NCI-H2029 (cell line): ENCODE results near the gene SETX.

Experiments used
- DNase-seq: peaks from one replicate; lab custom pipeline; 2025; lab: John Stamatoyannopoulos, UW

The SETX gene

DNA sequence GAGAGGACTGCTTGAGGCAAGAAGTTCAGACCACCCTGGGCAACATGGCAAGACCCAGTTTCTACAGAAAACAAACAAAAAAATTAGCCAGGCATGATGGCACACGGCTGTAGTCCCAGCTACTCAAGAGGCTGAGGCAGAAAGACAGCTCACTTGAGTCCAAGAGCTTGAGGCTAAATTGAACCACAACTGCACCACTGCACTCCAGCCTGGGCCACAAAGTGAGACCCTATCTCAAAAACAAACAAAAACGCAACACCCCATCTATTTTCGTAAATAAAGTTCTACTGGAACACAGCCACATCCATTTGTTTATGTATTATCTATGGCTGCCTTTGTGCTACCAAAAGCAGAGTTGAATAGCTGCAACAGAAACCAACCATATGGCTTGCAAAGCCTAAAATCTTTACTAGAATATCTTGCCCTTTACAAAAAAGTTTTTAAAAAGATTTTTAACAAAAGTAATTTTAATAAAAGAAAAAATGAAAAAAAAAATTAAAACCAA is 67.5 kb downstream of the SETX start:
- DNase-seq: no peak

DNA sequence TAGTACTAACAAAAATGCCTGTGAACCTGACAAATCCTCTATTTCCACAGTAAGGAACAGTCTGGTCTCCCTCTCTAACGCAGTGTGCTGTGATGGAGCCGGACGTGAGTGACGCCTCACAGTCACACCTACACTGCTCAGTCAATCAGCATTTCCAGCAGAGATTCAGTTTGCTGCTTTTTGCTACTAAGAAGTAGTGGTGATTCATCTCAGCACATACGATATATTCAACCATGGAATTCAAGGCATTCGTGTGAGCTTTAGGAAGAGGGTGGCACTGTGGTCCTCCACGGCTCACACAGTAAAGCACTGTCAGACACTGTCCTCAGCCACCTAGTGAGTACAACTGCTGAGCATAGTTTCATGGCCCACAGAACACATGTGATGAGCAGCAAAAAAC is 70.9 kb downstream of the SETX start:
- no peak for DNase-seq

DNA sequence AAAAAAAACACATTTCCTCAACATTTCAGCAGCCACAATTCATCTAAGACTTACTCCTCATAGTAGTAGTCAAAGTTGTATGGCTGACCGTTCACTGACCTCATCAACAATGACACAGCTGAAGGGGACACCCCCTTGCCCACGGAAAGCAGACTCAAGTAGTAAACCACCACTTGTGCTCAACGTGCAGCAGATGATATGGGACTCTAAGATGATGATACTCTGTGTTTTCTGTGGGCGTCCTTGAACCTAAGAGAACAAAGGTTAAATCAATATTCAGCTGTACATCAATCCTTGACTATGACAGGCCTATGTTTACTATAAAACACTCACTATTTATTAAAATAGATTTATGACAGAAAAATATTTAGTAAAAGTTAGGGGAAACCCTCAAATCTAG is 71.6 kb downstream of the SETX start:
- no peak for DNase-seq

DNA sequence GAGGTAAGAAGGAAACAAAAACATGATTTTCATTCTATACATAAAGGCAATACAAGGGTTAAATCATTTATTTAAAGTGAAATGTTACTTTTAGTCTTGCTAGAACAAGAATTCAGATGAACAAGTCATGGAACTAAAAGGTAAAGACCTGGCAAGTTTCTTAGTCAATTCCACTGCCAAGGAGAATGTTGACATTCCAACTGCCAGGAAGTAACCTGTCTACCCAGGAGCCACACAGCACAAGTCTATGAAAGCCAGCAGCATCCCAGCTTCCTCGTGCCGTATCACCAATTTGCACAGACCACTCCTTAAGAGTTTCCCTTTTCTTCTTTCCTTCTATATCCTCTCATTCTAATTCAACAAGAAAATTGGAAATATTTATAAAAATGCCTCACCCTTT is 79.9 kb downstream of the SETX start:
- no peak for DNase-seq

DNA sequence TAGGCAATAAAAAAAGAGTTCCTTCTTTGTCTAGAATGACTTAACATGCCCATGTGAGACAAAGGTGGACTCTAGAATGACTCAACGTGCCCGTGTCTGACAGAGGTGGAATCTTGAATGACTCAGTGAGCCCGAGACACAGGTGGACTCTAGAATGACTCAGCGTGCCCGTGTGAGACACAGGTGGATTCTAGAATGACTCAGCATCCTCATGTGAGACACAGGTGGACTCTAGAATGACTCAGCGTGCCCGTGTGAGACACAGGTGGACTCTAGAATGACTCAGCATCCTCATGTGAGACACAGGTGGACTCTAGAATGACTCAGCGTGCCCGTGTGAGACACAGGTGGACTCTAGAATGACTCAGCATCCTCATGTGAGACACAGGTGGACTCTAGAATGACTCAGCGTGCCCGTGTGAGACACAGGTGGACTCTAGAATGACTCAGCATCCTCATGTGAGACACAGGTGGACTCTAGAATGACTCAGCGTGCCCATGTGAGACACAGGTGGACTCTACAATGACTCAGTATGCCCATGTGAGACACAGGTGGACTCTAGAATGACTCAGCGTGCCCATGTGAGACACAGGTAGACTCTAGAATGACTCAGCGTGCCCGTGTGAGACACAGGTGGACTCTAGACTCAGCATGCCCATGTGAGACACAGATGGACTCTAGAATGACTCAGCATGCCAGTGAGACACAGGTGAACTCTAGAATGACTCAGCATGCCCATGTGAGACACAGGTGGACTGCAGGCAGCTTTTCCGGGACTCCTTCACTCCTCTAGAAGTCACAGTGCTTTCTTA is 84.9 kb downstream of the SETX start:
- DNase-seq: peak; percentile 35

DNA sequence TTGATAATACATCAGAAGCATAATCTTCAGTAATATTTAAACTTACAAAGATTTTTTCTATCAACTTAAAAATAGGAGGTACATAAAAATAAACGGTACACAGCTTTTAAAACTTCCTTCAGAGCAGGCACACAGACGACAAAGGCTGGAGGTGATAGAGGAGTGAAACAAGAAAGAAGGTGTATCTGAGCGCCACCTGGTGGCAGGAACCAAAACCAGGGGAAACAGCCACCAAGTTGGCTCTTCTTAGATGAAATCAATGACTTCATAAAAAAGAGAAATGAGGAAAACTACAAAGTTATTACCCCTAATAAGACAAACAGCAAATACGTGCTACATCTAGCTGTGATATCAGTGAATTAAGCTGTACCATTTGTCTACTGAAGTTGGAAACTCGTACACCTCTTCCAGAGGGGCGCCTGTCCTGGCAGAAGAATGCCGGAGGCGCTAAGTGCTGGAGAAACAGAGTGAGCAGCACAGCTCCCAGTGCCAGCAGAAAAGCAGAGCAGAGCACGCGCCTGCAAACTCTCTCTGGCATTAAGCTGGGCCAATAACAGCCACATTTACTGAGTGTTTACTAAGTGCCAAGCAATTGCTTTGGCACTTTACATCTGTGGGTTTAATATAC is 85.9 kb downstream of the SETX start:
- peak; percentile 42 for DNase-seq

DNA sequence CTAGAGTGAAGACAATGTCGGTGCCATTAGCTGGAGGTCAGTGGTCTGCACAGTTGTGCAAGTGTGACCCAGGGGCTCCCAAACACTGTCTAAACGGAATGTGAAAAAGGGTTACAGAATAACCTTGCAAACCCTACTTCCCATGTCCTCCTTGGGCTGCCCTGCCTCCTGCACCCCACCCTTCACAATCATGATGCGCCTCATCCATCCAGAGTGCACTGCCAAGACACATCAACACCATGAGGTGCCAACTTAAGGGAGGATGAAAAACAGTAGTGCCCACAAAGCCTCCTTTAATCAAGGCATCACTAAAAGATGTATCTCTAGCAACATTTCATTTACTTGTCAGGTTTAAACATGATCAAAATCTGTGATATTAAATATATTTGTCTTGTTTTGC is 87.1 kb downstream of the SETX start:
- no peak for DNase-seq

DNA sequence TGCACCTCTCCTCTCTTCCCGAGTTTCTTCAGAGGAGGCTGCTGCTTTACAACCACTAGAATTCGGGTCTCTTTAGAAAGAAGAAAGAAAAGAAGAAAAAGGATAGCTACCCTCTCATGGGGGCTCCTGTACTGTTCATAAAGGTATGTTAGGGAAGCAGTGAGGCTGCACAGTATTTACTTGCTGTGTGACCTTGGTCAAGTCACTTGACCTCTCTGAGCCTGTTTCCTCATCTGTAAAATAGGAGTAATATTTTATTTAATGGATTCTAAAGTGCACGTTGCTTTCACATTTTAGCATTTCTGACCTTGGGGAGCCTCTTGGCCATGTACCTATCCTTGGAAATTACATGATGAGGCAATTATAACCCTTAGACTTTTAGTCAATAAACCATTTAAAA is 88.8 kb downstream of the SETX start:
- no peak for DNase-seq

DNA sequence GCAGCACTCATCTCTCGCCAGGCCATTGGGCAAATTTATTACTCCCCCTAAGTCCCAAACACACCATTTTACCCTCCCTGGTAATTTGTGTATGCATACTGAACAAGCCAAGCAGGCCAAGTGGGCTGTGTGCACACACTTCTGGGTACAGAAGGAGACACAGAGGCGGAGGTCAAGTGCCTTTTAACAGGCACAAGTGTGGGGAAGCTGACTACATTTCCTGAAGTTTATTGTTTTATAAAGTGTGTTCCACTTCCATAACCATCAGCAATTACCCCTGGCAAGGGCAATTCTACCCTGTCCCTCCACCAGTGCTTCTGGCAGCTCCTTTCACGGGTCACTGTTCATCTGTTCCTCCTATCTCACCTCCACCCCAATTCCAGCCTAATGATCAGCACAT is 93.9 kb downstream of the SETX start:
- peak; percentile 63 for DNase-seq

DNA sequence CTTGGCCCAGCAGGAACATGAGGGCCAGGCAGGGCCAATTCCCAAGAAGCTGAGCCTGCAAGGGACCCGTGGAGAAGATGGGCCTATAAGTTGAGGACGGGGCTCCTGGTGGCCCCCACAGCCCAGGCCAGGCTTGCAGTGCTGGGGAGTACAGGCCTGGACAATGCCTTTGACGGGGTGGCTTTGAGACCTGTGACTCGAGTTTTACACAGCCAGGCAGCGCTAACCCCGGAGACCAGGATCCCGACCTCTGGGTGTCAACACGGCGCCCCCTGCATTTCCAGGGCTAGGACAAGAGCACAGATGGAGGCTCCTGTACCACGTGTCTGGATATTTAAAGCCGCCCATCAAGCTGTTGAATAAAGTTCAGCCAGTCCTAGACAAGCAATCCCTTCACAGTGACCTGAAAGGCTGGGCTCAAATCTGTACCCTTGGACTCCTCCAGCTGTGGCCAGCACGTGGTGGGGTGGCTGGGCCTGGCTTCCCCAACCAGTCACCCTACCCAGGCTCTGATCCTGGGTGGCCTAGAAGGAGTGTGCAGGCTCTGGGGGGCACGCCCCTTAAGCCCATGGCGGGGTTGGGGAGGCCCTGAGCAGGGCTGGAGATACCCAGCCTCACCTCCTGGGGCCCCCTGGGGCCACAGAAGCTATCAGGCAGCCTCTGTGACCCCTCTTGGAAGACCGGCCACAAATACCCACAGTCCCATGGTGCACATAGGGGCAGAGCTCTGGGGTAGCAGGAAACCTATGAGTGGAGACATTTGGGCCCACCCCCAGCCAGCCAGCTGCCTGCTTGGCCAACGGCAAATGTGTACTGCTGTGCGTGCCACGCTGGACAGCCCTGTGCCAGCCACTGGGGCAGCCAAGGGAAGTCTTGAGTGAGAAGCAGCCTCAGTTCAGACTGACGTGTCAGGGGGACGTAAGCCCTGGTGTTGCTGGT is 104.2 kb downstream of the SETX start:
- DNase-seq: no peak

DNA sequence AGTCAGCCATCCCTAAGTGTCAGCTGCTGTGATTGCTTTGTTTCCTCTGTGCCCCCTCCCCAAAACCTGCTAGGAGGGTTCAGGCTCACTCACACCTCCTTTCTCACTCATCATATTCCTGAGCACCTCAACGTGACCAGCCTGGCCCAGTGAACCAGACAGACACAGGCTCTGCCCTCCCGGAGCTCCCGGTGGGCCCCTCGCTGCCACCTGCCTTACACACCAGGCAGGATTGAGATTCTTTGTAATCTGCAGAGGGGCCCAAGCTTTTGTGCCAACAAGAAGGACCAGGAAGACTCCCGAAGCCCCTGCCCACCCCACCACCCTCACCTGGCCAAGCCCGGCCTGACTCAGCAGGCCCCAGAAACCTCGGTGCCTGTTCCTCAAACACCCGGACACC is 105.1 kb downstream of the SETX start:
- DNase-seq: no peak

DNA sequence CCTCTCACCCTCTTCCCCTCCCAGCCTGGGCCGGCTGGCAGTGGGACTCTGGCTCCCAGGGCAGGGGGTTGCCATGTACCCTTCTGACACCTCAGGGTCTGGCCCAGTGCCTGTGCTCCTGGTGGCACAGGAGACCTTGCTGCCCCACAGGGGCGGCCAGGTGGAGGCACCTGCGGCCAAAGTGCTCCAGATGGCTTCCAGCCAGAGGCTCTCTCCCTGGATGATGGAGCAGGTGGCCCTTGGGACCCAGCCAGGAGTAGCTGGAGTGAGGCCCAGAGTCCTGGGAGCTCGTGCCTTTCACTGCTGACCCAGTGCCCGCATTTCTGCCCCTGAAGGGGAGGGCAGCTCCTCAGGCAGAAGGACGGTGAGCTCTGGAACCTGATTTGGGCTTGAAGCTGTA is 105.7 kb downstream of the SETX start:
- peak; percentile 95 for DNase-seq

DNA sequence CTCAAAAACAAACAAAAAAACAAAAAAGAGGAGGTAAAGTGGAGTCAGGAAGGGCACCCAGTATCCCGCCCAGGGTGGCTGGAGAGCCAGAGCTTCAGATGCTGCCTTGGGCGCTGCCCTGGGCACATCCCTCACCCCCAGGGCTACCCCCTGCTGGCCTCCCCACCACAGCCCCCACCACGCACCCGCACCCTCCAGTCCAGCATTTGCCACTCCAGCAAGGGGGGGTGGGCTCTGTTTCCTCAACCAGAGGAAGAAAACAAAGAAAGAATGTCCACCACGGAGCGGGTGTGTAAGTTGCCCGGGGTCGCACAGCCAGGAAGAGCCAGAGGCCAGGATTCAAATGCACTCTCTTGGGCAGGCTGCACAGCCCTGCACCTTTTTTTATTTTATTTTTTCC is 106.8 kb downstream of the SETX start:
- DNase-seq: no peak

DNA sequence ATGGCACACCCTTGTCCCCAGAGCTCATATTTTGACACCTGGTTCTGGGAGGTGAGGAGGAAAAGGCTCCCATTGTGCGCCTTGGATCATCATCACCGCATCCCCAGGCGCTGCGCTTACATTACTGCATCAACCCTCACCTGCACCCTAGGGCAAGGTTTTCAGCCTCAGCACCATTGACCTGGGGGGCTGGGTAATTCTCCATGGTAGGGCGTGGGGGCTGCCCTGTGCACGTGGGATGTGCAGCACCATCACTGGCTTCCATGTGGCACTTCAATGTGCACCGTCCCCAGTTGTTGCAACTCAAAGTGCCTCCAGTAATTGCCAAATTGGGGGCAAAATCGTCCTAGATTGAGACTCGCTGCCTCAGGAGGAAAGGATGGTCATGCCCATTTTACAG is 109.3 kb downstream of the SETX start:
- no peak for DNase-seq

DNA sequence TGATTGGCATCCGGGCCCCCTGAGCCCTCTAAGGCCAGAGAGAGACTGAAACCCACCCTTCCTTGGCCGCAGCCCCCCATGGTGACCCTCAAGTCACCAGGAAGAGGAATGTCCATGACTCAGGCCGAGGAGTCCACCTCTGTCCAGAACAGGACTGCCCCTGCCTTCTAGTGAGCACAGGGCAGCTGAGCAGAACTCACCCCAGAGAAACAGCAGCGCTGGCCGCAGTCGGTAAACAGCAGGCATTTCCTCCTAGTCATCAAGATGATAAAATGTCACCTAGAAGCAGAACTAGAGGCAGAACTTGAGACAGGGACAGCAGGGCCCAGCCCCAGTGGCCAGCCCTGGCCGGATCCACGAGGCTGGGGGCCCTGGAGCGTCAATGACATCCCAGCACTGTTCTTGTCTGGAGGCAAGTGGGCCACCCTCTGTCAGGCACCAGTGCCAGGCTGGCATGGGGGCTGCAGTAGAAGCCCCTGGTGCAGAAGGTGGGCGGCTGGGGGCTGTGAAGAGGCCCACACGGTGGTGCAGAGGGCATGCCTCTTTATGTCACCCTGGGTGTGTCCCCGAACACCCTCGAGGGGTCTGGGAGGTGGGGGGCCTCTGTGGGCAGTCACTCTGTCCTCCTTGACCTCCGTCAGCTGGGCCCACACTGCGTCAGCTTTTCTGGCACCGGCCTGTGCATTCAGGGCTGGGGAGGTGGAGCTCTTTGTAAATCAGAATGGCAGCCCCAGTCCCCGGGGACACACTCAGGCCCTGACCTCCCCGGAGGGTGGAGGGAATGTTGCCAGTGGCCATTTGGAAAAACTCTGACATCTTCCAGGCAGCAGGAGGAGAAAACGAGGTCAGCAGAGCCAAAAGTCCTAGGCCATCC is 110.0 kb downstream of the SETX start:
- DNase-seq: no peak

DNA sequence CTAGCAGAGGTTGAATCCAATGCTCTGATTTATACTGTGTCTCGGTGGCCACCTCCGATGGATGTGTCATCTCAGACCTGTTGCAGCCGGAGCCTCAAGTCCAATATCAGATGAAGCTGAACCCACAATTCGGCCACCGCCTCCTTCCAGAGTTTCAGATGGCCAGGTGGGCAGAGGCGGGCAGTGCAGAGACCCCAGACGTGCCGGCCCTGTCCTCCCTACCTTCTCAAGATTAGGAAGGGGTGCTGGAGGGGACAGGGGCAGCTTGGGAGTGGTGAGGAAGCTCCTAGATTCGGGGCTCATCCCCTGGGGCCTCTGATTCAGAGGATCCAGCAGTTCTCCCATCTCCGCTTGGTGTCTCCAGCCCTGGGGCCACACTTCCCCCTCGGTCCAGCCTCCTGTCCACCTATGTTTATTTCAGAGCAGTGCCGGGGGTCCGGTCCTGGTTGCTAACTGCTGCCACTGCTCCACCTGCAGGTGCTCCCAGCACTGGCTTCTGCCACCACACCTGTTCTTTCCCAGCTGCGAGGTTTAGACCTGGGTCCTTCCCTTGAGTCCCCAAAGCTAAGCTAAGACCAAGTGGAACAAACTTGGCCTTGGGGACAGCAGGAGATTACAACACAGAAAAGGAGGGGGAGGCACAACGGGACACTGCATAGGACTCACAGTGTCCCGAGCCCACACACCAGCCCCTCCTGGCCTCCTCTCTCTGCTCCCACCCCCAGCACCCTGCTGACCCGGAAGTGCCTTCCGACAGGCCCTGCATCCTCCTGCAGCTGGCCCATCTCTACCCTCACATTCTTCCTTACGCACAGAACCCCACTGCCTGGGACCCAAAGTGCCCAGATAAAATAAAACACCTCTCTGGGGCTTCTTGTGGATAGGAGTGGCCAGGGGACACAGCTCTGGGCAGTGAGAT is 111.4 kb downstream of the SETX start:
- no peak for DNase-seq

DNA sequence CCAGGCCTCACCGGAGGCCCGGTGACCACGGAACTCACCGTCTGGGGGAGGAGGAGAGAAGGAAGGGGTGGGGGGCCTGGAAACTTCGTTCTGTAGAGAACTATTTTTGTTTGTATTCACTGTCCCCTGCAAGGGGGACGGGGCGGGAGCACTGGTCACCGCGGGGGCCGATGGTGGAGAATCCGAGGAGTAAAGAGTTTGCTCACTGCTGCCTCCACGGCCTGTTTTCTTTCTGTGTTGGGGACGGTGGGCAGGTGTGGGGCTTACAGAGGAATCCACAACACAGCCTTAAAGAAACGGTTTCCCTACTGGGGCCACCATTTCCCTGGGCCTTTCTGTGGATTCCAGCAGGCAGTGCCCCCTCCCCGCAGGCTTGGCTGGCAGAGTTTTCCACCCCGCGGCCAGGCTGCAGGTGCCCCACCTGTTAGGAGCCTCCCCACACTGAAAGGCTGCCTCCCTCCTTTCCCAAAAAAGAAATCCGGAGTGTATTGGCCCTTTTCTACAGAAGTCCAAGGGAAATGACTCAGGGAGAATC is 112.1 kb downstream of the SETX start:
- DNase-seq: no peak

DNA sequence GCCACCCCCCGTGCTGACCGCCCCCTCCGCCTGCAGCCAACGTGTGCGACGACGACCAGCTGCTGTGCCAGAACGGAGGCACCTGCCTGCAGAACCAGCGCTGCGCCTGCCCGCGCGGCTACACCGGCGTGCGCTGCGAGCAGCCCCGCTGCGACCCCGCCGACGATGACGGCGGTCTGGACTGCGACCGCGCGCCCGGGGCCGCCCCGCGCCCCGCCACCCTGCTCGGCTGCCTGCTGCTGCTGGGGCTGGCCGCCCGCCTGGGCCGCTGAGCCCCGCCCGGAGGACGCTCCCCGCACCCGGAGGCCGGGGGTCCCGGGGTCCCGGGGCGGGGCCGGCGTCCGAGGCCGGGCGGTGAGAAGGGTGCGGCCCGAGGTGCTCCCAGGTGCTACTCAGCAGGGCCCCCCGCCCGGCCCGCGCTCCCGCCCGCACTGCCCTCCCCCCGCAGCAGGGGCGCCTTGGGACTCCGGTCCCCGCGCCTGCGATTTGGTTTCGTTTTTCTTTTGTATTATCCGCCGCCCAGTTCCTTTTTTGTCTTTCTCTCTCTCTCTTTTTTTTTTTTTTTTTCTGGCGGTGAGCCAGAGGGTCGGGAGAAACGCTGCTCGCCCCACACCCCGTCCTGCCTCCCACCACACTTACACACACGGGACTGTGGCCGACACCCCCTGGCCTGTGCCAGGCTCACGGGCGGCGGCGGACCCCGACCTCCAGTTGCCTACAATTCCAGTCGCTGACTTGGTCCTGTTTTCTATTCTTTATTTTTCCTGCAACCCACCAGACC is 112.8 kb downstream of the SETX start:
- peak; percentile 45 for DNase-seq

DNA sequence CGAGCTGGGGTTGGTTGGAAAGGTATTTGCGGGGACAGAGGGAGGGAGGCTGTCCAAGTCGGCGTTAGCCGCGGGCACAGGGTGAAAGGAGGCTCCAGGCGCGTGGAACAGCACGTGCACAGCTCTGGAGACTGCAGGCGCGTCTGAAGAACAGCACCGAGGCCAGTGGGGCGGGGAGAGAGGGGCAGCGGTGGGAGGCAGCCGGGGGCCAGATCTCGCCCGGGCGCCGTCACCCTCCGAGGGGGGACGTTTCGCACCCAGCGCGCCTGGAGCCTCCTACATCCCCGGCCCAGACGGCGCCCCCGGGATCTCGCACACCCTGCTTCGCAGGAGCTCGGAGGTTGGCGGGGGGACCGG is 113.3 kb downstream of the SETX start:
- no peak for DNase-seq
